ENCODE results near the gene PRDM15.

GRCh38 chr21:41925767-41926116, 46.6 kb upstream of the PRDM15 start:
- TF ChIP-seq CTCF (IDR thresholded peaks at IDR 0.05), result no peak
- no peak for TF ChIP-seq SIN3A (IDR thresholded peaks at IDR 0.05; ENCODE audit: borderline replicate concordance, insufficient read depth, low read depth, low read length)
- TF ChIP-seq POLR2AphosphoS5 (IDR thresholded peaks at IDR 0.05; ENCODE audit: low read depth, low read length), result no peak
- TF ChIP-seq REST (IDR thresholded peaks at IDR 0.05; ENCODE audit: insufficient read depth in 1 of 2, low read depth in 2 of 2, low read length in 1 of 2), result no peak
